Measurements from ENCODE around the gene SH3PXD2A.

DNA sequence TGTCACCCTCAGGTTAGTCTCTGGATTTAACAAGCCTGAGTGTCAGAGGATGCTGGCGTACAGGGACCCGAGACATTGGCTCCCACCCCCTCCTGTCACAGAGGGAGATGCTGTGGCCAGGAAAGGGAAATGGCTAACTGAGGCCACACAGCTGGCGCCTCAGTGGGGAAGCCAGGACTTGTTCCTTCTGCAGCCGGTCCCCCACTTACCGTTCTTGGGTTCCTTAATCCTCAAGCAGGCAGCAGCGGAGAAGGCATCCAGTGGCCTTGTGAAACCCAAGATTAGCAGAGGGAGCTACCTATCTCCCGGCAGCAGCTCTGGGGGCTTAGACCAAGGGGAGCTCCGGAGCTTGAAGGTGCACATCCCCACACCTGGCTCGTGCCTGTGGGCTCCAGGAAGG is 296.5 kb downstream of the SH3PXD2A start:
- TF ChIP-seq CTCF (IDR thresholded peaks at IDR 0.05) (no peak), EZH2 (IDR thresholded peaks at IDR 0.05; ENCODE audit: borderline replicate concordance, insufficient read depth, low read depth, low read length, poor library complexity, severe bottlenecking) (no peak)
